ENCODE measurements around the gene FAM221A. TPM values are rescaled to one million over a fixed set of nuclear protein-coding genes. Genes with fewer than 3 reads are reported as not detected.

FAM221A gene
- total and polyA plus RNA-seq, 9 of the 15 experiments (the other 6 are each of a cell fraction or from before 2014, with no cell fraction given): not detected

- no peak for TF ChIP-seq NFXL1 (CRISPR knock-in tag; IDR thresholded peaks at IDR 0.05)
- TF ChIP-seq RBBP5 (IDR thresholded peaks at IDR 0.05; ENCODE audit: borderline replicate concordance, insufficient read depth, low read length, poor library complexity, severe bottlenecking): no peak
- no peak for TF ChIP-seq EP400 (IDR thresholded peaks at IDR 0.05)
These were observed 7.0 kb downstream of the FAM221A start (continued) for GRCh38 chr7:23687011-23687410.

- H3K9me1 ChIP-seq (ENCODE audit: control insufficient read depth, insufficient read depth, low read length): no peaks in the 10 kb centered on the region
- H3K27me3 ChIP-seq (ENCODE audit: control insufficient read depth in 2 of 2, insufficient read depth in 2 of 2, low read length in 2 of 2): no peaks in the 10 kb centered on the region
- no peak overlapping the region for H3K4me2 ChIP-seq (ENCODE audit: insufficient read depth, low read length)
- CTCF ChIA-PET (ENCODE audit: low intra/inter-chr PET ratio): no interaction called here
- WGBS (ENCODE audit: insufficient coverage, low coverage, missing lambda C conversion rate): 6% methylated on average over 4 of the region's 4 CpGs
- H4K20me1 ChIP-seq (replicated peaks; ENCODE audit: control insufficient read depth, insufficient read depth, low read length): no peaks in the 10 kb centered on the region
- POLR2A ChIA-PET: no interaction called here
- no peak for FAIRE-seq
- no peak for ATAC-seq
- no peak for DNase-seq (ENCODE audit: extremely low read depth in 1 of 4, low spot score in 3 of 4)
- H3K4me3 ChIP-seq: no peak overlapping the region
- H3K9me3 ChIP-seq (replicated peaks; ENCODE audit: control insufficient read depth, insufficient read depth, low read depth, low read length): 0 out of 2 replicates have a peak, but pooled peaks cover 2% of the 10 kb centered on the region
- no peaks in the 10 kb centered on the region; a peak in 1 of 5 replicates for H3K4me1 ChIP-seq (replicated peaks in 1 of 2; ENCODE audit: control insufficient read depth in 2 of 2, insufficient read depth in 2 of 2, low read length in 2 of 2)
- in situ Hi-C loops (cut with MboI): no loop called here
- intact Hi-C loops (cut with micrococcal nuclease): no loop called here
- H2AFZ ChIP-seq (ENCODE audit: low read depth, low read length): no peak overlapping the region
- no peak overlapping the region for H3K27ac ChIP-seq (ENCODE audit: extremely low read depth, low read depth, low read length)
- no TSS peak for BruUV-seq (replicated peaks)
- no peaks in the 10 kb centered on the region for H3K36me3 ChIP-seq (ENCODE audit: control insufficient read depth, insufficient read depth, low read length)
- H3K79me2 ChIP-seq (ENCODE audit: control insufficient read depth, insufficient read depth, low read length): no peaks in the 10 kb centered on the region
- H3K9ac ChIP-seq (ENCODE audit: insufficient read depth in 1 of 2, low read depth in 2 of 2, low read length in 2 of 2): no peak overlapping the region
- TF ChIP-seq ZFPM2 (CRISPR knock-in tag; IDR thresholded peaks at IDR 0.05) (no peak), MLLT1 (IDR thresholded peaks at IDR 0.05) (no peak), PHF8 (IDR thresholded peaks at IDR 0.05; ENCODE audit: borderline replicate concordance, low read length) (no peak), SAFB (IDR thresholded peaks at IDR 0.05; ENCODE audit: borderline replicate concordance, low read depth, low read length) (no peak), STAT6 (CRISPR knock-in tag; IDR thresholded peaks at IDR 0.05) (no peak), SIRT6 (IDR thresholded peaks at IDR 0.05; ENCODE audit: low read depth, low read length) (no peak), IRF1 (CRISPR knock-in tag; IDR thresholded peaks at IDR 0.05; ENCODE audit: borderline replicate concordance) (no peak), E4F1 (CRISPR knock-in tag; IDR thresholded peaks at IDR 0.05; ENCODE audit: borderline replicate concordance) (no peak), ZNF507 (tag; conservative IDR thresholded peaks at IDR 0.05) (no peak), RBM22 (IDR thresholded peaks at IDR 0.05; ENCODE audit: low read depth, low read length, poor library complexity, severe bottlenecking) (no peak), ZBTB1 (CRISPR knock-in tag; IDR thresholded peaks at IDR 0.05; ENCODE audit: borderline replicate concordance, low read depth) (no peak)
These were observed 9.2 kb downstream of the FAM221A start for GRCh38 chr7:23689165-23689564.

All from K562 (cell line).